Measurements from ENCODE around the gene ZBTB7A.

ZBTB7A gene

GRCh38 chr19:4086411-4086867 is 19.7 kb upstream of the ZBTB7A start:
- no peak for DNase-seq
- peaks cover 9% of the 10 kb centered on the region for H3K36me3 ChIP-seq
- no peaks in the 10 kb centered on the region for H3K9me3 ChIP-seq (ENCODE audit: severe bottlenecking)
- 0 out of 2 replicates have a peak overlapping the region, but pooled peaks have one; percentile 29 for H3K27ac ChIP-seq
- no peak overlapping the region for H3K4me3 ChIP-seq (ENCODE audit: low read depth, low read length)
- TF ChIP-seq CTCF (IDR thresholded peaks at IDR 0.05; ENCODE audit: low read depth, low read length), result no peak
- no peaks in the 10 kb centered on the region for H3K27me3 ChIP-seq (ENCODE audit: insufficient read depth, low read depth, severe bottlenecking)

GRCh38 chr19:4084547-4084877 is 17.8 kb upstream of the ZBTB7A start:
- Histone ChIP-seq H3K9me3 (ENCODE audit: severe bottlenecking) (no peaks in the 10 kb centered on the region), H3K27ac (no peak overlapping the region), H3K36me3 (peaks cover 4% of the 10 kb centered on the region), H3K4me3 (ENCODE audit: low read depth, low read length) (no peak overlapping the region), H3K27me3 (ENCODE audit: insufficient read depth, low read depth, severe bottlenecking) (no peaks in the 10 kb centered on the region)
- no peak for DNase-seq
- no peak for TF ChIP-seq CTCF (IDR thresholded peaks at IDR 0.05; ENCODE audit: low read depth, low read length)

GRCh38 chr19:4083677-4084546 is 17.2 kb upstream of the ZBTB7A start:
- H3K27ac ChIP-seq, result no peak overlapping the region
- no peaks in the 10 kb centered on the region for H3K27me3 ChIP-seq (ENCODE audit: insufficient read depth, low read depth, severe bottlenecking)
- H3K9me3 ChIP-seq (ENCODE audit: severe bottlenecking), result no peaks in the 10 kb centered on the region
- DNase-seq, result no peak
- H3K36me3 ChIP-seq, result no peaks in the 10 kb centered on the region; the same call in 1 of the 2 replicates
- TF ChIP-seq CTCF (IDR thresholded peaks at IDR 0.05; ENCODE audit: low read depth, low read length), result no peak
- no peak overlapping the region for H3K4me3 ChIP-seq (ENCODE audit: low read depth, low read length)

GRCh38 chr19:4082172-4082571 is 15.5 kb upstream of the ZBTB7A start:
- DNase-seq, result no peak
- no peak overlapping the region for H3K4me3 ChIP-seq (ENCODE audit: low read depth, low read length)

GRCh38 chr19:4081441-4082129 is 14.9 kb upstream of the ZBTB7A start:
- Histone ChIP-seq H3K9me3 (ENCODE audit: severe bottlenecking) (no peaks in the 10 kb centered on the region), H3K27ac (no peak overlapping the region), H3K27me3 (ENCODE audit: insufficient read depth, low read depth, severe bottlenecking) (no peaks in the 10 kb centered on the region), H3K36me3 (no peaks in the 10 kb centered on the region), H3K4me3 (ENCODE audit: low read depth, low read length) (no peak overlapping the region)
- DNase-seq, result no peak
- TF ChIP-seq CTCF (IDR thresholded peaks at IDR 0.05; ENCODE audit: low read depth, low read length), result no peak

More at GRCh38 chr19:4082172-4082571, 15.5 kb upstream of the ZBTB7A start:
- Histone ChIP-seq H3K36me3 (no peaks in the 10 kb centered on the region), H3K9me3 (ENCODE audit: severe bottlenecking) (no peaks in the 10 kb centered on the region), H3K27ac (no peak overlapping the region), H3K27me3 (ENCODE audit: insufficient read depth, low read depth, severe bottlenecking) (no peaks in the 10 kb centered on the region)
- no peak for TF ChIP-seq CTCF (IDR thresholded peaks at IDR 0.05; ENCODE audit: low read depth, low read length)
